ENCODE results near the gene SH3TC1. TPM values are rescaled to one million over a fixed set of nuclear protein-coding genes. Genes with fewer than 3 reads are reported as not detected.

Gene SH3TC1
- total RNA-seq, 1 donor from 2014 or later: 20.9 TPM

DNA sequence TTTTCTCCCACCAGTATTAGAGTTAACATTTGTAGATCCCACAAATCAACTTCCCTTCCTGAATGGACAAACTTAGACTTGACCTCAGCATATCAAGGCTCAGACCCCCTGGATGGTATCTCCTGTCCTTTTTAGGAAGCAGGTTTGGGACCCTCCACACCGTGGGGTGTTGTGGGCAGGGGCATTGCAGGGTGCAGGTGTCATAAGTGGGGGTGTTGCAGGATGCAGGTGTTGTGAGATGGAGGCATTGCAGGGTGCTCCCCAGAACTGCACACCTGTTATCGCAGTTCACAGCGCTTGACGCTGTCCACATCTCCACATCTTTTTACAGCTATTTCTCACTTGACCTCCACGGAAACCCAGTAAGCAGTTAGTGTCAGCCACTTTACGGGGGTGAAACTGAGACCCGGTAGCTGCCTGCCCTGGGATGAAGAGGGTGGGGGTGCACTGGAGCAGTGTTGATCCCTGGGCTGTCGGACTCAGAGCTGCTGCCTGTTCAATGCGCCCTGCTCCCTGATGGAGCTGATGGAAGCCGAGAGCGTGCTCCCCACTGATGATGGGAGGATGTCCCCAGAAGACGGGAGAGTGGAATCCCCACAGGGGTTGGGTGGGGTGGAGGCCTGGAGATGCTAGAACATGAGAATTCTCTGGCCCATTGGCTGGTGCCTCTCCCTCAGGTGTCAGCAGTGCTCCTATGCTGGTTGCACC is 25.3 kb downstream of the SH3TC1 start:
- no peaks in the 10 kb centered on the region for H3K27me3 Mint-ChIP-seq
- DNase-seq: no peak
- no peaks in the 10 kb centered on the region for H3K9me3 Mint-ChIP-seq
- no peak overlapping the region for H3K27ac Mint-ChIP-seq
- H3K4me1 Mint-ChIP-seq: peaks cover 19% of the 10 kb centered on the region
- H3K4me3 Mint-ChIP-seq: no peak overlapping the region
- intact Hi-C loops (cut with micrococcal nuclease): no loop called here
- peaks cover 38% of the 10 kb centered on the region for H3K36me3 Mint-ChIP-seq (ENCODE audit: low read depth)

DNA sequence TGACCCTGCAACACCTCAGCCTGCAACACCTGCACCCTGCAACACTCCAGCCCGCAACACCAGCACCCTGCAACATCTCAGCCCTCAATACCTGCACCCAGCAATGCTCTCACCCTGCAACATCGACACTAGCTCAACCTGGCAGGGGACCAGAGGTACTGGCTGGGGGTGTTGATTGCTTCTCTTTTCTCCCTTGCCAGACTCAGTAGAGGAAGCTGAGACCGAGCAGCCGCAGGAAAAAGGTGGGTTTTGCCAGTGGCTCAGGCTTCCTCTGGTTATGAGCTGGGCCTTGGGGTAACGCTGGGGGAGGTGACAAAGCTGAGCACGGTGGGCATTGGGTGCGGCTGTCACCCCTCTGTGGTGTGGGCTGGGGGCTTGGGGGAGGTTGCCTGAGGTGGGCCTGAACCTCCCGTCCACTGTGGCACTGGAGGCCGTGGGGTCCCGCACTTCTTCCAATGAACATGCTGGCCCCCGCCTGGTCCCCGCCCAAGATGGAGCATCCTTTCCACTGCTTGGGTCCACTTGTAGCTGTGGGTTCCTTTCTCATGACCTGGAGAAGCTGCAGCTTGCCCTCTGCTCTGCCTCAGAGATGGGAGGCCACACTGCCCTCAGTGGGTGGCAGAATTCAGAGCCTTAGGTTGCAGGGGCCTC is 26.0 kb downstream of the SH3TC1 start:
- Mint-ChIP-seq H3K4me1 (peaks cover 20% of the 10 kb centered on the region), H3K27ac (no peak overlapping the region), H3K4me3 (no peak overlapping the region), H3K27me3 (no peaks in the 10 kb centered on the region), H3K36me3 (ENCODE audit: low read depth) (peaks cover 33% of the 10 kb centered on the region), H3K9me3 (no peaks in the 10 kb centered on the region)
- intact Hi-C loops (cut with micrococcal nuclease): no loop called here
- DNase-seq: no peak

DNA sequence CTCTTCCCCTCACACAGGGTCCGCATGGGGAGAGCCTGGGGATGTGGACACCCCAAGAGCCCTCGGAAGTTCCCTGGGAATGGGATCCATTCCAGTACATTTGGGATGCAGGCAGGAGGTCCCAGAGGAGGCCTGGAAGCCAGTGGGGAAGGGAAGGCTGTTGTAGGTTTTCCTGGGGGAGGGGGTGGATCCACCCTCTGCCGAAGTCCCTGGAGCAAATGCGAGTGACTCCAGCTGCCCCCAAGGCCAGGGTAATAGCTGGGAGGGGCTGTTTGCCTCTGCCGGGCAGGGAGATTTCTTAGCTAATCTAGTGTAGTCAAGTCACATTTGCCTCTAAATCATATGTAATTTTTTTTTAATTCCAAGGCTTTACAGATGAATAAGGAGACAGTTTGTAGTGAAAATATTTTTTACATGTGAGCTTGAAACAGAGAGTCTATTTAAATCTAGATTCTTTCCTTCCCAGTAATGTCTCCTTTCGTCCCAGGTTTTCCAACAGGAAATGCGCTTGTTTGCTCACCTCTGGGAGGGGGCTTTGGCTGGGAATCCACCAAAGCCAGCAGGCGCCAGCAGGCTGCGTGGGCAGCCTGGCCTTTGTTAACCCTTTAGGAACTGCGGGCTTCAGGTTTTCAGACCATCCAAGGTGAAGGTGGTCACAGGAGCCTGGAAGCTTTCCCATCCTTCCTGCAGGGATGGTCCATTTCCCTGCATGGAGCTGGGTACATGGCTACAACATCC is 26.8 kb downstream of the SH3TC1 start:
- no peak for DNase-seq
- Mint-ChIP-seq H3K4me3 (no peak overlapping the region), H3K36me3 (ENCODE audit: low read depth) (peaks cover 27% of the 10 kb centered on the region), H3K27me3 (no peaks in the 10 kb centered on the region), H3K4me1 (peaks cover 22% of the 10 kb centered on the region), H3K27ac (no peak overlapping the region), H3K9me3 (no peaks in the 10 kb centered on the region)
- intact Hi-C loops (cut with micrococcal nuclease): no loop called here

DNA sequence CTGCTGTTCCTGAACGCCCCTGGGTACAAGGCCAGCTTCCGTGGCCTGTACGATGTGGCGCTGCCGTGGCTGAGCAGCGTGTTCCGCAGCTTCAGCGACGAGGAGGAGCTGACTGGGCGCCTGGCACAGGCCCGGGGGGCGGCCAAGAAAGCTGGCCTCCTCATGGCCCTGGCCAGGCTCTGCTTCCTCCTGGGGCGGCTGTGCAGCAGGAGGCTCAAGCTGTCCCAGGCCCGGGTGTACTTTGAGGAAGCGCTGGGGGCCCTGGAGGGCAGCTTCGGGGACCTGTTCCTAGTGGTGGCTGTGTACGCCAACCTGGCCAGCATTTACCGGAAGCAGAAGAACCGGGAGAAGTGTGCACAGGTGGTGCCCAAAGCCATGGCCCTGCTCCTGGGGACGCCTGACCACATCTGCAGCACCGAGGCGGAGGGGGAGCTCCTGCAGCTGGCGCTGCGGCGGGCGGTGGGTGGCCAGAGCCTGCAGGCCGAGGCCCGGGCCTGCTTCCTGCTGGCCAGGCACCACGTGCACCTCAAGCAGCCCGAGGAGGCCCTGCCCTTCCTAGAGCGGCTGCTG is 28.2 kb downstream of the SH3TC1 start:
- no peak overlapping the region for H3K4me3 Mint-ChIP-seq
- peaks cover 22% of the 10 kb centered on the region for H3K36me3 Mint-ChIP-seq (ENCODE audit: low read depth)
- H3K9me3 Mint-ChIP-seq: no peaks in the 10 kb centered on the region
- intact Hi-C loops (cut with micrococcal nuclease): no loop called here
- no peaks in the 10 kb centered on the region for H3K27me3 Mint-ChIP-seq
- no peak for DNase-seq
- H3K27ac Mint-ChIP-seq: no peak overlapping the region
- peaks cover 12% of the 10 kb centered on the region for H3K4me1 Mint-ChIP-seq

DNA sequence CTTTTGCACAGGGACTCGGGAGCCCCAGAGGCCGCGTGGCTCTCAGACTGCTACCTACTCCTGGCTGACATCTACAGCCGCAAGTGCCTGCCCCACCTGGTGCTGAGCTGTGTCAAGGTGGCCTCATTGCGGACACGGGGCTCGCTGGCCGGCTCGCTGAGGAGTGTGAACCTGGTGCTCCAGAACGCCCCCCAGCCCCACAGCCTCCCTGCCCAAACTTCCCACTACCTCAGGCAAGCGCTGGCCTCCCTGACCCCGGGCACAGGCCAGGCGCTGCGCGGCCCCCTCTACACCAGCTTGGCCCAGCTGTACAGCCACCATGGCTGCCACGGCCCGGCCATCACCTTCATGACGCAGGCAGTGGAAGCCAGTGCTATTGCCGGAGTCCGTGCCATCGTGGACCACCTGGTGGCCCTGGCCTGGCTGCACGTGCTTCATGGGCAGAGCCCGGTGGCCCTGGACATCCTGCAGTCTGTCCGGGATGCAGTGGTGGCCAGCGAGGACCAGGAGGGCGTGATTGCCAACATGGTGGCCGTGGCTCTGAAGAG is 28.8 kb downstream of the SH3TC1 start:
- no peaks in the 10 kb centered on the region for H3K9me3 Mint-ChIP-seq
- DNase-seq: no peak
- H3K4me1 Mint-ChIP-seq: peaks cover 12% of the 10 kb centered on the region
- H3K27ac Mint-ChIP-seq: no peak overlapping the region
- H3K27me3 Mint-ChIP-seq: no peaks in the 10 kb centered on the region
- H3K4me3 Mint-ChIP-seq: no peak overlapping the region
- H3K36me3 Mint-ChIP-seq (ENCODE audit: low read depth): peaks cover 24% of the 10 kb centered on the region
- intact Hi-C loops (cut with micrococcal nuclease): loop anchor here (1.0 kb wide), 1 partner anchor 191 kb away; no protein-coding TSS in a partner anchor

DNA sequence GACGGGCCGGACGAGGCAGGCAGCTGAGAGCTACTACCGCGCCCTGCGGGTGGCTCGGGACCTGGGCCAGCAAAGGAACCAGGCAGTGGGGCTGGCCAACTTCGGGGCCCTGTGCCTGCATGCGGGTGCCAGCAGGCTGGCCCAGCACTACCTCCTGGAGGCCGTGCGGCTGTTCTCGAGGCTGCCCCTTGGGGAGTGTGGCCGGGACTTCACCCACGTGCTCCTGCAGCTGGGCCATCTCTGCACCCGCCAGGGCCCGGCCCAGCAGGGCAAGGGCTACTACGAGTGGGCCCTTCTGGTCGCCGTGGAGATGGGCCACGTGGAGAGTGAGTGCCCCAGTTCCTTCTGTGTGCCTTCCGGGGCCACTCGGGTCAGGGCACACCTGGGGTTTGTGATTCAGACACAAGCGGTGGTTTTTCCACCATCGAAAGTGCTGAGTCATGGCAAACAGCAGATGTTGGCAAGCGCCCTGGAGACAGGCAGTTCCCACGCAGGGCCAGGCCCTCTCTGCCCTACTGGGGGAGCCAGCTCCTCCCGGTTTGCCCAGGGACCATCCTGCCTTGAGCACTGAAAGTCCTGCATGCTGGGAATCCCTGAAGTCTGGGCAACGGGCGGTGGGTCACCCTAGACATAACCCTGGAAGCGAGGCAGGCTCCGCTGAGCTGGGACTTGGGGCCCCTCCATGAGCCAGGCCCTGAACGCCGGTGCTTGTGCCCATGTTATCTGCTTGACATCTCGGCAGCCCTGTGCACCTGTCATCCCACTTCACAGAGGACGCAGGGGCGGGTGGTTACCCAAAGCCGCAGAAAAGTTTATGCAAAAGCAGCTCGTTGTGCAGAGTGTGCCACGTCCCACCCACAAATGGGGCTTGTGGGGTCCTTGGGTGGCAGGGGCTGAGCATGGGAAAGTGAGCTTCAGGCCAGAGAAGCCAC is 29.5 kb downstream of the SH3TC1 start:
- H3K36me3 Mint-ChIP-seq (ENCODE audit: low read depth): peaks cover 21% of the 10 kb centered on the region
- peak overlapping the region; percentile 73 for H3K27ac Mint-ChIP-seq
- peak; percentile 85 for DNase-seq
- no peaks in the 10 kb centered on the region for H3K27me3 Mint-ChIP-seq
- H3K9me3 Mint-ChIP-seq: no peaks in the 10 kb centered on the region
- peaks cover 12% of the 10 kb centered on the region for H3K4me1 Mint-ChIP-seq
- H3K4me3 Mint-ChIP-seq: peak overlapping the region; percentile 10
- intact Hi-C loops (cut with micrococcal nuclease): loop anchor here (1.0 kb wide), 1 partner anchor 191 kb away; no protein-coding TSS in a partner anchor

DNA sequence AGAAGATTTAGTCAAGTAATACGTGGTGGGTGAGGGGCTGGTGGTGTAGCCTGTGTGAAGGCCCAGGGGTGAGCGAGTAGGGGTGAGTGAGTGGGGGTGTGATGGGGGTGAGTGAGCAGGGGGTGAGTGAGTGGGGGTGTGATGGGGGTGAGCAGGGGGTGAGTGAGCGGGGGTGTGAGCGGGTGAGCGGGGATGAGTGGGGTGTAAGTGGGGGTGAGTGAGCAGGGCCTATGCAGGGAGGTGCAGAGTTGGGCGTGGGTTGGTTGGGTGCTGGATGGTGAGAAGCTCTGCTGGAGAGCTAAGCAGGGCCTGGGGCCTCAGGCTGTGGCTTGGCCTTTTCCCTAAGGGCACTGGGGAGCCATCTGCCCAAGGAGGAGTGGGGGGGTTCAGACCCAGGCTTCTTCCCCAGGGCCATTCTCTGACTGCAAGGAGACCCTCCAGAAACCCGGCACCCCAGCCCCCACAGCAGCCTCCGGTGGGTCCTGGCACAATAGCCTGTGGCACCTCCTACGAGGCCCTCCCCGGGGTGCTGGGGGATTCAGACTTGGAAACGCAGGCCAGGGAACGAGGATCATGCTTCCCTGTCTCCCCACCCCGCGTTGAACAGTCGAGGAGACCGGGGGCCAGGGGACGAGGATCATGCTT is 30.4 kb downstream of the SH3TC1 start:
- Mint-ChIP-seq H3K4me3 (no peak overlapping the region), H3K27ac (peak overlapping the region; percentile 73), H3K4me1 (peaks cover 12% of the 10 kb centered on the region), H3K36me3 (ENCODE audit: low read depth) (peaks cover 13% of the 10 kb centered on the region), H3K27me3 (no peaks in the 10 kb centered on the region), H3K9me3 (no peaks in the 10 kb centered on the region)
- intact Hi-C loops (cut with micrococcal nuclease): no loop called here
- no peak for DNase-seq

DNA sequence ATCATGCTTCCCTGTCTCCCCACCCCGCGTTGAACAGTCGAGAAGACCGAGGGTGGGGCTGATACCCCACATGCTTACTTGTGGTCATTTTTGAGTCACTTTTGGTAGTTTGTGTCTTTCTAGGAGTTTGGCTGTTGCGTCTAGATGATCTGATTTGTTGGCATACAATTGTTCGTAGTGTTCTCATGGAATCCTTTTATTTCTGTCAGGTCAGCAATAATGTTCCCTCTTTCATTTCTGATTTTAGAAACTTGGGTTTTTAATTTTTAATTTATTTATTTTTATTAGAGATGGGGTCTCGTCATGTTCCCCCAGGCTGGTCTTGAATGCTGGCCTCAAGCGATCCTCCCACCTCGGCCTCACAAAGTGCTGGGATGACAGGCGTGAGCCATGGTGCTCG is 30.9 kb downstream of the SH3TC1 start:
- Mint-ChIP-seq H3K36me3 (ENCODE audit: low read depth) (peaks cover 11% of the 10 kb centered on the region), H3K27me3 (no peaks in the 10 kb centered on the region), H3K4me3 (no peak overlapping the region), H3K9me3 (no peaks in the 10 kb centered on the region), H3K27ac (no peak overlapping the region), H3K4me1 (peaks cover 12% of the 10 kb centered on the region)
- intact Hi-C loops (cut with micrococcal nuclease): no loop called here
- DNase-seq: no peak

DNA sequence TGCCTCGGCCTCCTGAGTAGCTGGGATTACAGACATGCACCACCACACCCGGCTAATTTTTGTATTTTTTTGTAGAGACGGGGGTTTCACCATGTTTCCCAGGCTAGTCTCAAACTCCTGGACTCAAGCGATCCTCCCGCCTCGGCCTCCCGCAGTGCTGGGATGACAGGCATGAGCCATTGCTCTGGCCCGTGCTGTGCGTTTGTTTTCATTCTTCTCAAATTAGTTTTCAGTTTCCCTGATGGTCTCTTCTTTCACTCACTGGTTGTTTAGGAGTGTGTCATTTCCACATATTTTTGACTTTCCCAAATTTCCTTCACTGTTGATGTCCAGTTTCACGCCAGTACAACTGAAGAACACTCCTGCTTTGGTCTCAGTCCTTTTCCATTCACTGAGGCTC is 31.8 kb downstream of the SH3TC1 start:
- Mint-ChIP-seq H3K4me3 (no peak overlapping the region), H3K36me3 (ENCODE audit: low read depth) (peaks cover 11% of the 10 kb centered on the region), H3K4me1 (peaks cover 12% of the 10 kb centered on the region), H3K9me3 (no peaks in the 10 kb centered on the region), H3K27me3 (no peaks in the 10 kb centered on the region), H3K27ac (no peak overlapping the region)
- DNase-seq: no peak
- intact Hi-C loops (cut with micrococcal nuclease): no loop called here

DNA sequence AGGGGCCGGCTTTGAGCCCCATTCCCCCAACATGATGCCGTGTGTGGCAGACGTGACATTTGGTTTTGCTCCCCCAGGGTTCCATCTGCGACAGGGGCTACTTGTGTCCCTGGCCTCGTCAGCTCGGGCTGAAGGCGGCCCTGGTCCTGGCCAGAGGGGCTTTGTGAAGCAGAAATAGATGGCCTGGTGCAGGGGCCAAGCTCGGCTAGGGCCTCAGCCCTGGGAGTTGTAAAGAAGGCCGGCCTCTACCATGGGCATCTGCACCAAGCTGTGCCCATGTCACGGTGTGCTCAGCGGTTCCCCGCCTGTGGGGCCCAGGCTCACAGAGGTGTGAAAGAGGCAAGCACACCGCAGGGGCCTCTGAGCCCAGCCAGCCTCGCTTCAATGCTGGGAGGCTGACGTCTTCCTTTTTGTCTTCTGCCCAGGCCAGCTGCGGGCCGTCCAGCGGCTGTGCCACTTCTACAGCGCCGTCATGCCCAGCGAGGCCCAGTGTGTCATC is 32.5 kb downstream of the SH3TC1 start:
- DNase-seq: no peak
- Mint-ChIP-seq H3K27me3 (no peaks in the 10 kb centered on the region), H3K36me3 (ENCODE audit: low read depth) (peaks cover 9% of the 10 kb centered on the region), H3K9me3 (no peaks in the 10 kb centered on the region), H3K27ac (no peak overlapping the region), H3K4me1 (peaks cover 12% of the 10 kb centered on the region), H3K4me3 (no peak overlapping the region)
- intact Hi-C loops (cut with micrococcal nuclease): no loop called here

DNA sequence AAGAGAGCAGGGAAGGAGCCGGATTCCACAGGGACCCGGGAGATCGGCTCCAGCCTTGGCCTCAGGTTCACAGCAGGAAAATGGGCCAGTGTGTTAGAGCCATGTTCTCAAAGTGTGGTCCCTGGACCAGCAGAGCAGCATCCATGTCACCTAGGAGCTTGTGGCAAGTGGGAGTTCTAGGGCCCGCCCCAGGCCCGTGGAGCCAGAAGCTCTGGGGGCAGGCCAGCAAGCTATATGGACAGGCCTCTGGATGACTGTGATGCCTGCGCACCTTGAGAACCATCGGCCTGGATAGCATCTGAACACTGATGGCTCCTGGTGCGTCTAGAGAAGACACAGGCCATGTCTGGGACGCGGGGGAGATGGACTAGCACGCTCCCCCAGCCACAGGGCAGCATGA is 33.7 kb downstream of the SH3TC1 start:
- no peaks in the 10 kb centered on the region for H3K9me3 Mint-ChIP-seq
- intact Hi-C loops (cut with micrococcal nuclease): no loop called here
- no peaks in the 10 kb centered on the region for H3K27me3 Mint-ChIP-seq
- H3K36me3 Mint-ChIP-seq (ENCODE audit: low read depth): peaks cover 8% of the 10 kb centered on the region
- no peak overlapping the region for H3K27ac Mint-ChIP-seq
- peaks cover 12% of the 10 kb centered on the region for H3K4me1 Mint-ChIP-seq
- no peak overlapping the region for H3K4me3 Mint-ChIP-seq
- no peak for DNase-seq

DNA sequence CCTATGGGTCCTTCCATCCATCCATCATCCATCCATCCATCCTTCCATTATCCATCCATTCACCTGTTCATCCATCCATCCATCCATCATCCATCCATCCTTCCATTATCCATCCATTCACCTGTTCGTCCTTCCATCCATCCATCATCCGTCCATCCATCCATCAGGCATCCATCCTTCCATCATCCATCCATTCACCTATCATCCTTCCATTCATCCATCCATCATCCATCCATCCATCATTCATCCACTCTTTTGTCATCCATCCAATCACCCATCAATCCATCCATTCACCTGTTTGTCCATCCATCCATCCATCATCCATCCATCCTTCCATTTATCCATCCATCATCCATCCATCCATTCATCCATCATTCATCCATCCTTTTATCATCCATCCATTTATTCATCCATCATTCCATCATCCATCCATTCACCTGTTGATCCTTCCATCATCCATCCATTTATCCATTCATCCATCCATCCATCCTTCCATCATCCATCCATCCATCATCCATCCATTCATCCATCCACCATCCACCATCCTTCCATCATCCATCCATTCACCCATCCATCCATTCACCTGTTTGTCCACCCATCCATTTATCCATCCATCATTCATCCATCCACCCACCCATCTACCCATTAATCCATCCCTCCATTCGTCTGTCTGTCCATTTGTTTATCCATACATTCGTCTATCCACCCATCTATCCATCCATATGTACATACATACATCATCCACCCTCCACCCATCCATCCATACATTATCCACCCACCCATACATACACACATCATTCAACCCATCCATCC is 34.8 kb downstream of the SH3TC1 start:
- intact Hi-C loops (cut with micrococcal nuclease): no loop called here
- Mint-ChIP-seq H3K36me3 (ENCODE audit: low read depth) (peaks cover 7% of the 10 kb centered on the region), H3K4me1 (peaks cover 8% of the 10 kb centered on the region), H3K27ac (no peak overlapping the region), H3K9me3 (no peaks in the 10 kb centered on the region), H3K27me3 (no peaks in the 10 kb centered on the region), H3K4me3 (no peak overlapping the region)
- no peak for DNase-seq
